ENCODE results near the gene GALNT9.

DNA sequence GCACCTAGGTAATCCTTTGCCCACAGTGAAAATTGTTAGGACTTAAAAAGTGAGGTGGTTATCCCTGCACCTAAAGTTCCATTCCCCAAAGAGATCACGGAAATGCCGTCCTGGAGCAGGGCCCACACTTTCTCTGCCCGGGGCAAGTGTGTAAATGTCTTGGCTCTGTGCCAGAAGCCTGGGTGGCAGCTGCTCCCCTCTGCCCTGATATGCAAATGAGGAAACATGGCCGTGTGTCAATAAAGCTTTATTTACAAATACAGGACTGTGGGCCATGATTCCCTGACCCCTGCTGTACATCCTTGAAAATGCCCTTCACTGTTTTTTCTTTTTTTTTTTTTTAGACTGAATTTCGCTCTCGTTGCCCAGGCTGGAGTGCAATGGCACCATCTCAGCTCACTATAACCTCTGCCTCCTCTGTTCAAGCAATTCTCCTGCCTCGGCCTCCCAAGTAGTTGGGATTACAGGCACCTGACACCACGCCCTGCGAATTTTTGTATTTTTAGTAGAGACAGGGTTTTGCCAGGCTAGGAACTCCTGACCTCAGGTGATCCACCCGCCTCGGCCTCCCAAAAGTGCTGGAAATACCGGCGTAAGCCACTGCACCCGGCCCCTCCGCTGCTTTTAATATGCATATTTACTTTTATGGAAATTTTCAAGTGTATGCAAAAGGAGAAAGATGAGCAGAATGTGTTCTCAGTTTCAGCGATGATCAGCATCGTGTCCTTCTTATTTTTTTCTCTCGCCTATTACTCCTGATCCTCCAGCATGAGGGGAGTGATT lies 75.5 kb downstream of the GALNT9 start:
- TF ChIP-seq, protein P1, sequence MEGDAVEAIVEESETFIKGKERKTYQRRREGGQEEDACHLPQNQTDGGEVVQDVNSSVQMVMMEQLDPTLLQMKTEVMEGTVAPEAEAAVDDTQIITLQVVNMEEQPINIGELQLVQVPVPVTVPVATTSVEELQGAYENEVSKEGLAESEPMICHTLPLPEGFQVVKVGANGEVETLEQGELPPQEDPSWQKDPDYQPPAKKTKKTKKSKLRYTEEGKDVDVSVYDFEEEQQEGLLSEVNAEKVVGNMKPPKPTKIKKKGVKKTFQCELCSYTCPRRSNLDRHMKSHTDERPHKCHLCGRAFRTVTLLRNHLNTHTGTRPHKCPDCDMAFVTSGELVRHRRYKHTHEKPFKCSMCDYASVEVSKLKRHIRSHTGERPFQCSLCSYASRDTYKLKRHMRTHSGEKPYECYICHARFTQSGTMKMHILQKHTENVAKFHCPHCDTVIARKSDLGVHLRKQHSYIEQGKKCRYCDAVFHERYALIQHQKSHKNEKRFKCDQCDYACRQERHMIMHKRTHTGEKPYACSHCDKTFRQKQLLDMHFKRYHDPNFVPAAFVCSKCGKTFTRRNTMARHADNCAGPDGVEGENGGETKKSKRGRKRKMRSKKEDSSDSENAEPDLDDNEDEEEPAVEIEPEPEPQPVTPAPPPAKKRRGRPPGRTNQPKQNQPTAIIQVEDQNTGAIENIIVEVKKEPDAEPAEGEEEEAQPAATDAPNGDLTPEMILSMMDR (IDR thresholded peaks at IDR 0.05), result no peak
- TF ChIP-seq POLR2A (IDR thresholded peaks at IDR 0.05), result no peak

Data from right lobe of liver (tissue), 4 donors.